GM23338 (cell line): ENCODE results near the gene LYZL2. TPM values are rescaled to one million over a fixed set of nuclear protein-coding genes. Genes with fewer than 3 reads are reported as not detected.

ENCODE experiments used
- ATAC-seq: fragments of 200-7000 bp; cut with Tn5 transposase; 3 replicates; pipeline ENCODE4 v1.9.1; 2020
- DNase-seq: peaks from one replicate; pipeline ENCODE4 v3.0.0-alpha.2; 2015; ENCODE audit warnings: low spot score
- H2AFZ ChIP-seq: fragments of 200-600 bp; sonication (generic); 2 replicates; pipeline ENCODE4 v1.8.0; 2016; ENCODE audit warnings: antibody characterized with exemption, mild to moderate bottlenecking, moderate library complexity
- H3F3A ChIP-seq: fragments of 200-600 bp; sonication (generic); replicated peaks from 2 replicates; pipeline ENCODE4 v1.8.0; 2017; ENCODE audit warnings: antibody characterized with exemption, mixed run types, low read depth
- H3K27ac ChIP-seq: fragments of 200-600 bp; sonication (generic); 2 replicates; pipeline ENCODE4 v1.6.1; 2016; ENCODE audit warnings: low read depth
- H3K27me3 ChIP-seq: fragments of 200-600 bp; sonication (generic); 2 replicates; pipeline ENCODE4 v1.8.0; 2016; ENCODE audit warnings: mild to moderate bottlenecking, mixed run types, moderate library complexity; ENCODE audit not compliant: insufficient read depth
- H3K36me3 ChIP-seq: fragments of 200-600 bp; sonication (generic); 2 replicates; pipeline ENCODE4 v1.8.0; 2016; ENCODE audit warnings: mild to moderate bottlenecking; ENCODE audit not compliant: insufficient read depth
- H3K4me1 ChIP-seq: fragments of 200-600 bp; sonication (generic); 2 replicates; pipeline ENCODE4 v1.8.0; 2016; ENCODE audit warnings: mild to moderate bottlenecking, moderate library complexity; ENCODE audit not compliant: insufficient read depth
- H3K4me2 ChIP-seq: fragments of 200-600 bp; sonication (generic); 2 replicates; pipeline ENCODE4 v1.7.1; 2017; ENCODE audit warnings: mixed run types
- H3K4me3 ChIP-seq: fragments of 200-600 bp; sonication (generic); 2 replicates; pipeline ENCODE4 v1.6.1; 2016; ENCODE audit warnings: mixed run types
- H3K79me2 ChIP-seq: fragments of 200-600 bp; sonication (generic); replicated peaks from 2 replicates; pipeline ENCODE4 v1.8.0; 2017; ENCODE audit warnings: mild to moderate bottlenecking; ENCODE audit not compliant: insufficient read depth
- H3K9me2 ChIP-seq: fragments of 200-600 bp; sonication (generic); 2 replicates; pipeline ENCODE4 v1.8.0; 2017; ENCODE audit not compliant: insufficient read depth
- H4K20me1 ChIP-seq: fragments of 200-600 bp; sonication (generic); replicated peaks from 2 replicates; pipeline ENCODE4 v1.8.0; 2017; ENCODE audit warnings: mild to moderate bottlenecking; ENCODE audit not compliant: insufficient read depth
- H3K27ac Mint-ChIP-seq: 2 replicates; pipeline ENCODE4 v1.8.0; 2020; ENCODE audit warnings: inconsistent platforms, mild to moderate bottlenecking, moderate library complexity, mixed read lengths
- H3K27me3 Mint-ChIP-seq: 3 replicates; pipeline ENCODE4 v1.8.0; 2022; ENCODE audit warnings: low read depth, mild to moderate bottlenecking, moderate library complexity, mixed read lengths, inconsistent platforms; ENCODE audit not compliant: insufficient read depth, poor library complexity
- H3K36me3 Mint-ChIP-seq: 3 replicates; pipeline ENCODE4 v1.8.0; 2021; ENCODE audit warnings: low read depth, mild to moderate bottlenecking, inconsistent platforms, moderate library complexity, mixed read lengths
- H3K4me1 Mint-ChIP-seq: 3 replicates; pipeline ENCODE4 v1.8.0; 2020; ENCODE audit warnings: mild to moderate bottlenecking, inconsistent platforms, mixed read lengths
- H3K4me3 Mint-ChIP-seq: 3 replicates; pipeline ENCODE4 v1.8.0; 2021; ENCODE audit warnings: moderate library complexity, mild to moderate bottlenecking, inconsistent platforms, mixed read lengths
- H3K9me3 Mint-ChIP-seq: 3 replicates; pipeline ENCODE4 v1.8.0; 2020; ENCODE audit warnings: moderate library complexity, mild to moderate bottlenecking, inconsistent platforms, mixed read lengths
- EZH2 ChIP-seq: fragments of 200-600 bp; sonication (generic); IDR thresholded peaks from one replicate; pipeline ENCODE4 v1.8.0; 2017; ENCODE audit warnings: antibody characterized with exemption, mild to moderate bottlenecking, low read depth; ENCODE audit not compliant: unreplicated experiment
- EZH2phosphoT487 ChIP-seq: fragments of 200-600 bp; sonication (generic); IDR thresholded peaks from one replicate; pipeline ENCODE4 v1.8.1; 2018; ENCODE audit warnings: antibody characterized with exemption; ENCODE audit not compliant: unreplicated experiment
- JUNB ChIP-seq: IDR thresholded peaks from one replicate; pipeline ENCODE4 v1.6.1; 2016; ENCODE audit warnings: antibody characterized with exemption; ENCODE audit not compliant: unreplicated experiment
- NANOG ChIP-seq: IDR thresholded peaks from 2 replicates; pipeline ENCODE4 v1.6.1; 2016; ENCODE audit warnings: antibody characterized with exemption, borderline replicate concordance
- POLR2AphosphoS5 ChIP-seq: IDR thresholded peaks from 2 replicates; pipeline ENCODE4 v1.6.1; 2016; ENCODE audit warnings: antibody characterized with exemption, low read depth
- REST ChIP-seq: IDR thresholded peaks from one replicate; pipeline ENCODE4 v1.6.1; 2018; ENCODE audit warnings: antibody characterized with exemption; ENCODE audit not compliant: unreplicated experiment
- STAT1 ChIP-seq: IDR thresholded peaks from one replicate; pipeline ENCODE4 v1.6.1; 2016; ENCODE audit warnings: antibody characterized with exemption; ENCODE audit not compliant: unreplicated experiment
- ZNF114 ChIP-seq: fragments of 250-450 bp; sonication (Bioruptor Pico); IDR thresholded peaks from 2 replicates; pipeline ENCODE4 v1.5.0; 2020; ENCODE audit warnings: mild to moderate bottlenecking, moderate library complexity
- ZNF331 ChIP-seq: fragments of 250-450 bp; sonication (Bioruptor Pico); IDR thresholded peaks from 2 replicates; pipeline ENCODE4 v1.5.0; 2020; ENCODE audit warnings: low read depth, mild to moderate bottlenecking, moderate library complexity
- ZNF462 ChIP-seq: fragments of 250-450 bp; sonication (Bioruptor Pico); IDR thresholded peaks from 2 replicates; pipeline ENCODE4 v1.5.0; 2020; ENCODE audit warnings: mild to moderate bottlenecking, moderate library complexity
- polyA plus RNA-seq: library from polyadenylated mRNA; unstranded; fragments of >200 nt; fragmentation: Nextera tagmentation; extraction: Ambion mirVana; gene quantifications from 2 replicates; pipeline ENCODE4 v1.2.1, GENCODE V29; 2016
- total RNA-seq: library from RNA; depleted of rRNA; stranded (reverse); fragments of >200 nt; shearing (Covaris generic); gene quantifications from 2 replicates; pipeline ENCODE4 v1.2.3, GENCODE V29; 2014
- TF ChIP-seq, protein P1 (sequence below): IDR thresholded peaks from 2 replicates; pipeline ENCODE4 v1.6.1; 2016; ENCODE audit warnings: antibody characterized with exemption

Gene LYZL2
- total and polyA plus RNA-seq, 2 experiments from 2014 or later, result not detected

DNA sequence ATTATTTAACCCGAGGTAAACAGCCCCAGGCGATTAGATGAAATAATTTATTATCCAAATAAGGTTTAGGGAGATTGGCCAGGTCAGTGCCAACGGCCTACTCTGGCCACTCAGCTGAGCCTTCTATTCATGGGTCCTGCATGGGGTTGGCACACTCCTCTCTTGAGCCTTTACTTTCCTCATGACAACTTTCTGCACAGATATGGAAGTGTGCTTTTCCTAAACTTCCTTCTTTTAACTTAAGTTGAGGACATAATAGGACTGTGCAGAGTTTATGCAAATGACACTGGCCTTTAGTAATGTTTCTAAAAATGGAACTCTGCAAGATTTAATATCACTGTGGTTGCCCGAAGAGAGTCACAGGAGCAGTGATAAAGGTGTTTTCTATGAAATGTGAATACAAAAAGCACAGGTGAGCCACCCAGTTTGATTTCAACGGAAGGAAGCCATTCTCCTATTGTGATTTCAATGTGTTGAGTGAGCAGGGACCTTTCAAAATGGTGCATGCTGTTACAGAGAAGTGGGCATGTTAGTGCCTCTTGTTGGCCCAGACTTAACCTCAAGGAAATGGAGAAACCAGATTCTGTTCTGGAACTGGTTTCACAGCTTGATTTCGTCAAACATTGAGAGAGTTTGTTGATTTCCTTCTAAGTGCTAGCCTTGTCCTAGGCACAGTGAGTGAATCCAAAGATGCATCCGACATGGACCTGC is 55.7 kb downstream of the LYZL2 start (continued):
- TF ChIP-seq, protein P1, sequence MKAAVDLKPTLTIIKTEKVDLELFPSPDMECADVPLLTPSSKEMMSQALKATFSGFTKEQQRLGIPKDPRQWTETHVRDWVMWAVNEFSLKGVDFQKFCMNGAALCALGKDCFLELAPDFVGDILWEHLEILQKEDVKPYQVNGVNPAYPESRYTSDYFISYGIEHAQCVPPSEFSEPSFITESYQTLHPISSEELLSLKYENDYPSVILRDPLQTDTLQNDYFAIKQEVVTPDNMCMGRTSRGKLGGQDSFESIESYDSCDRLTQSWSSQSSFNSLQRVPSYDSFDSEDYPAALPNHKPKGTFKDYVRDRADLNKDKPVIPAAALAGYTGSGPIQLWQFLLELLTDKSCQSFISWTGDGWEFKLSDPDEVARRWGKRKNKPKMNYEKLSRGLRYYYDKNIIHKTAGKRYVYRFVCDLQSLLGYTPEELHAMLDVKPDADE, result no peak
- TF ChIP-seq JUNB (no peak), NANOG (no peak), STAT1 (no peak), ZNF331 (no peak)

- Mint-ChIP-seq H3K27me3 (no peaks in the 10 kb centered on the region), H3K9me3 (no peaks in the 10 kb centered on the region; the same call in 2 of the 3 replicates), H3K4me1 (peaks cover 4% of the 10 kb centered on the region; the same call in 2 of the 3 replicates), H3K4me3 (no peak overlapping the region), H3K27ac (no peak overlapping the region), H3K36me3 (no peaks in the 10 kb centered on the region)
- DNase-seq, result no peak
- Histone ChIP-seq H2AFZ (no peak overlapping the region), H3K27ac (no peak overlapping the region), H3K27me3 (no peaks in the 10 kb centered on the region), H3K4me3 (no peak overlapping the region), H3K36me3 (no peaks in the 10 kb centered on the region), H3F3A (no peaks in the 10 kb centered on the region), H3K4me1 (no peaks in the 10 kb centered on the region), H3K4me2 (no peak overlapping the region), H4K20me1 (no peaks in the 10 kb centered on the region), H3K79me2 (no peaks in the 10 kb centered on the region), H3K9me2 (no peaks in the 10 kb centered on the region)
- no peak for ATAC-seq
- TF ChIP-seq ZNF114 (CRISPR knock-in tag), result no peak
- no peak for TF ChIP-seq NANOG
- TF ChIP-seq EZH2, result no peak
- no peak for TF ChIP-seq ZNF462 (CRISPR knock-in tag)
- no peak for TF ChIP-seq REST
- TF ChIP-seq POLR2AphosphoS5, result no peak
- no peak for TF ChIP-seq EZH2phosphoT487
- no peak for TF ChIP-seq JUNB
- TF ChIP-seq, protein P1, result no peak
Observed at GRCh38 chr10:30565449-30565848, 64.1 kb downstream of the LYZL2 start.
